K562 (cell line): ENCODE results near the gene SEZ6. TPM values are rescaled to one million over a fixed set of nuclear protein-coding genes. Genes with fewer than 3 reads are reported as not detected.

Experiments used
- BACH1 ChIP-seq: fragments of 200-800 bp; sonication (Bioruptor generic); IDR thresholded peaks from 2 replicates; pipeline ENCODE4 v1.6.1; 2016; ENCODE audit warnings: missing genetic modification characterization, missing compliant biosample characterization
- CXXC5 ChIP-seq: fragments of 250-450 bp; sonication (Bioruptor Pico); IDR thresholded peaks from 2 replicates; pipeline ENCODE4 v1.8.0; 2022; ENCODE audit warnings: inconsistent platforms, mild to moderate bottlenecking, moderate library complexity
- EP300 ChIP-seq: IDR thresholded peaks from 2 replicates; pipeline ENCODE4 v1.6.1; 2012; ENCODE audit warnings: low read length, improper control_type of control experiment
- ETV1 ChIP-seq: fragments of 450-650 bp; conservative IDR thresholded peaks from 2 replicates; pipeline ENCODE4 v1.6.1; 2016; ENCODE audit warnings: missing genetic modification characterization, control low read depth, low read depth, missing compliant biosample characterization
- ETV5 ChIP-seq: sonication (generic); formaldehyde crosslinking; IDR thresholded peaks from 2 replicates; pipeline ENCODE4 v1.4.0; 2020; ENCODE audit warnings: low read depth, mild to moderate bottlenecking, missing genetic modification reagents
- IRF2 ChIP-seq: sonication (generic); formaldehyde crosslinking; IDR thresholded peaks from 2 replicates; pipeline ENCODE4 v1.8.1; 2022; ENCODE audit warnings: mild to moderate bottlenecking, missing genetic modification reagents
- KLF13 ChIP-seq: fragments of 450-650 bp; IDR thresholded peaks from 2 replicates; pipeline ENCODE4 v1.6.1; 2016; ENCODE audit warnings: missing genetic modification characterization, low read depth, mild to moderate bottlenecking, missing compliant biosample characterization, moderate library complexity, borderline replicate concordance
- NR2F6 ChIP-seq: fragments of 450-650 bp; formaldehyde crosslinking; IDR thresholded peaks from 2 replicates; pipeline ENCODE4 v1.4.0; 2020; ENCODE audit warnings: mild to moderate bottlenecking
- RFX5 ChIP-seq: IDR thresholded peaks from 2 replicates; pipeline ENCODE4 v1.6.1; 2011; ENCODE audit warnings: low read depth, mild to moderate bottlenecking, improper control_type of control experiment, low read length
- RNF2 ChIP-seq: sonication (generic); IDR thresholded peaks from 2 replicates; pipeline ENCODE4 v1.6.1; 2016
- SAFB ChIP-seq: fragments of 200-400 bp; formaldehyde crosslinking; IDR thresholded peaks from 2 replicates; pipeline ENCODE4 v1.6.1; 2017; ENCODE audit warnings: low read depth, low read length, borderline replicate concordance
- ZBTB7A ChIP-seq: IDR thresholded peaks from 2 replicates; pipeline ENCODE4 v1.6.1; 2011; ENCODE audit warnings: low read depth, mild to moderate bottlenecking, low read length, moderate library complexity, borderline replicate concordance; ENCODE audit not compliant: control insufficient read depth
- ZNF134 ChIP-seq: fragments of 250-450 bp; sonication (Bioruptor Pico); conservative IDR thresholded peaks from 2 replicates; pipeline ENCODE4 v1.4.0; 2020
- ZNF511 ChIP-seq: sonication (generic); formaldehyde crosslinking; IDR thresholded peaks from 2 replicates; pipeline ENCODE4 v1.8.0; 2022; ENCODE audit warnings: mild to moderate bottlenecking, missing genetic modification reagents
- ZNF589 ChIP-seq: fragments of 200-800 bp; sonication (Bioruptor generic); IDR thresholded peaks from 2 replicates; pipeline ENCODE4 v1.6.1; 2016; ENCODE audit warnings: low read depth, missing genetic modification characterization, missing compliant biosample characterization
- polyA plus RNA-seq, 8 experiments: library from polyadenylated mRNA; depleted of rRNA in 4 of 8; stranded (reverse) in 5 of 8; unstranded in 3 of 8; fragments of >200 nt; fragmentation: Nextera tagmentation in 2 of 8; fragmentation: Illumina TruSeq in 1 of 8; extraction: Ambion mirVana in 2 of 8; extraction: Trizol in 1 of 8; gene quantifications; 2 replicates each; pipeline versions ENCODE4 v1.2.1 to v1.2.3, GENCODE V29; 2011 to 2014; ENCODE audit warnings: inconsistent platforms in 1 of 8, missing spikeins in 1 of 8
- total RNA-seq, 7 experiments: library from RNA; depleted of rRNA in 6 of 7; stranded (reverse); fragments of >200 nt in 6 of 7; fragmentation: Illumina TruSeq in 2 of 7; extraction: Trizol in 2 of 7; gene quantifications; 2 replicates each; pipeline versions ENCODE4 v1.2.1 to v1.2.3, GENCODE V29; 2011 to 2021; ENCODE audit warnings: low replicate concordance in 1 of 7
- TF ChIP-seq, protein P1 (sequence below), 2 experiments: IDR thresholded peaks in 1 of 2; conservative IDR thresholded peaks in 1 of 2; 2 replicates each; pipeline ENCODE4 v1.6.1; 2016; ENCODE audit warnings: low read depth in 2 of 2, mild to moderate bottlenecking in 1 of 2, missing compliant biosample characterization in 1 of 2, missing genetic modification characterization in 1 of 2, moderate library complexity in 1 of 2
- TF ChIP-seq, protein P2 (sequence below): fragments of 450-650 bp; IDR thresholded peaks from 2 replicates; pipeline ENCODE4 v1.6.1; 2018; ENCODE audit not compliant: partially characterized antibody

The SEZ6 gene
- total and polyA plus RNA-seq, 9 of the 15 experiments (the other 6 are each of a cell fraction or from before 2014, with no cell fraction given), result not detected

GRCh38 chr17:28925912-28926365, 79.9 kb downstream of the SEZ6 start (continued):
- TF ChIP-seq ETV1 (tag) (peak; percentile 96), EP300 (peak; percentile 66; the same call in 1 of the 2 replicates), KLF13 (tag) (no peak), ZNF589 (CRISPR knock-in tag) (0 out of 2 replicates have a peak, but pooled peaks have one; percentile 59), CXXC5 (CRISPR knock-in tag) (no peak), RNF2 (peak; percentile 41; the same call in 1 of the 2 replicates), ETV5 (0 out of 2 replicates have a peak, but pooled peaks have one; percentile 53), NR2F6 (CRISPR knock-in tag) (no peak), RFX5 (no peak), IRF2 (CRISPR knock-in tag) (no peak), ZNF511 (CRISPR knock-in tag) (no peak), ZNF134 (CRISPR knock-in tag) (no peak), SAFB (no peak), ZBTB7A (no peak), BACH1 (no peak; the same call in 1 of the 2 replicates)
- TF ChIP-seq, protein P1, sequence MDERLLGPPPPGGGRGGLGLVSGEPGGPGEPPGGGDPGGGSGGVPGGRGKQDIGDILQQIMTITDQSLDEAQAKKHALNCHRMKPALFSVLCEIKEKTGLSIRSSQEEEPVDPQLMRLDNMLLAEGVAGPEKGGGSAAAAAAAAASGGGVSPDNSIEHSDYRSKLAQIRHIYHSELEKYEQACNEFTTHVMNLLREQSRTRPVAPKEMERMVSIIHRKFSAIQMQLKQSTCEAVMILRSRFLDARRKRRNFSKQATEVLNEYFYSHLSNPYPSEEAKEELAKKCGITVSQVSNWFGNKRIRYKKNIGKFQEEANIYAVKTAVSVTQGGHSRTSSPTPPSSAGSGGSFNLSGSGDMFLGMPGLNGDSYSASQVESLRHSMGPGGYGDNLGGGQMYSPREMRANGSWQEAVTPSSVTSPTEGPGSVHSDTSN (CRISPR knock-in tag; IDR thresholded peaks at IDR 0.05; ENCODE audit: low read depth), result no peak
- TF ChIP-seq, protein P1 (tag; conservative IDR thresholded peaks at IDR 0.05; ENCODE audit: low read depth), result peak; percentile 89
- TF ChIP-seq, protein P2, sequence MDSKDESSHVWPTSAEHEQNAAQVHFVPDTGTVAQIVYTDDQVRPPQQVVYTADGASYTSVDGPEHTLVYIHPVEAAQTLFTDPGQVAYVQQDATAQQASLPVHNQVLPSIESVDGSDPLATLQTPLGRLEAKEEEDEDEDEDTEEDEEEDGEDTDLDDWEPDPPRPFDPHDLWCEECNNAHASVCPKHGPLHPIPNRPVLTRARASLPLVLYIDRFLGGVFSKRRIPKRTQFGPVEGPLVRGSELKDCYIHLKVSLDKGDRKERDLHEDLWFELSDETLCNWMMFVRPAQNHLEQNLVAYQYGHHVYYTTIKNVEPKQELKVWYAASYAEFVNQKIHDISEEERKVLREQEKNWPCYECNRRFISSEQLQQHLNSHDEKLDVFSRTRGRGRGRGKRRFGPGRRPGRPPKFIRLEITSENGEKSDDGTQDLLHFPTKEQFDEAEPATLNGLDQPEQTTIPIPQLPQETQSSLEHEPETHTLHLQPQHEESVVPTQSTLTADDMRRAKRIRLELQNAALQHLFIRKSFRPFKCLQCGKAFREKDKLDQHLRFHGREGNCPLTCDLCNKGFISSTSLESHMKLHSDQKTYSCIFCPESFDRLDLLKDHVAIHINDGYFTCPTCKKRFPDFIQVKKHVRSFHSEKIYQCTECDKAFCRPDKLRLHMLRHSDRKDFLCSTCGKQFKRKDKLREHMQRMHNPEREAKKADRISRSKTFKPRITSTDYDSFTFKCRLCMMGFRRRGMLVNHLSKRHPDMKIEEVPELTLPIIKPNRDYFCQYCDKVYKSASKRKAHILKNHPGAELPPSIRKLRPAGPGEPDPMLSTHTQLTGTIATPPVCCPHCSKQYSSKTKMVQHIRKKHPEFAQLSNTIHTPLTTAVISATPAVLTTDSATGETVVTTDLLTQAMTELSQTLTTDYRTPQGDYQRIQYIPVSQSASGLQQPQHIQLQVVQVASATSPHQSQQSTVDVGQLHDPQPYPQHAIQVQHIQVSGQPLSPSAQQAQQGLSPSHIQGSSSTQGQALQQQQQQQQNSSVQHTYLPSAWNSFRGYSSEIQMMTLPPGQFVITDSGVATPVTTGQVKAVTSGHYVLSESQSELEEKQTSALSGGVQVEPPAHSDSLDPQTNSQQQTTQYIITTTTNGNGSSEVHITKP, result no peak
